Brain microvascular endothelial cell (primary cell): ENCODE measurements around the gene MALRD1.

ENCODE experiments used
- DNase-seq: peaks from one replicate; pipeline ENCODE4 v3.0.0-alpha.2; 2020
- H3K27ac ChIP-seq: fragments of 250-450 bp; sonication (Bioruptor Pico); 2 replicates; pipeline ENCODE4 v1.5.1; 2020; ENCODE audit warnings: mild to moderate bottlenecking, moderate library complexity
- H3K27me3 ChIP-seq: fragments of 250-450 bp; sonication (Bioruptor Pico); replicated peaks from 2 replicates; pipeline ENCODE4 v1.5.1; 2020; ENCODE audit warnings: mild to moderate bottlenecking
- H3K36me3 ChIP-seq: fragments of 250-450 bp; sonication (Bioruptor Pico); replicated peaks from 2 replicates; pipeline ENCODE4 v1.5.1; 2020; ENCODE audit warnings: mild to moderate bottlenecking
- H3K4me3 ChIP-seq: 2 replicates; pipeline ENCODE4 v1.5.1; 2011; ENCODE audit warnings: low read depth, mild to moderate bottlenecking, control low read depth, low read length, moderate library complexity
- CTCF ChIP-seq: IDR thresholded peaks from 2 replicates; pipeline ENCODE4 v1.5.1; 2011; ENCODE audit warnings: low read depth, mild to moderate bottlenecking, moderate library complexity, low read length, control low read depth, inconsistent platforms; ENCODE audit errors: missing control alignments
- in situ Hi-C: cut with HindIII; loops from 2 replicates; pipeline ENCODE4 v1.10.0; 2017; ENCODE audit warnings: low sequenced_read_pairs, low pct_ligation_motif_present

The MALRD1 gene

GRCh38 chr10:19518109-19518508 is 469.5 kb downstream of the MALRD1 start:
- Histone ChIP-seq H3K27ac (no peak overlapping the region), H3K36me3 (no peaks in the 10 kb centered on the region), H3K27me3 (no peaks in the 10 kb centered on the region), H3K4me3 (no peak overlapping the region)
- DNase-seq, result no peak
- no peak for TF ChIP-seq CTCF
- in situ Hi-C loops, result no loop called here

GRCh38 chr10:19518632-19519031 is 470.0 kb downstream of the MALRD1 start:
- Histone ChIP-seq H3K27me3 (no peaks in the 10 kb centered on the region), H3K4me3 (no peak overlapping the region), H3K27ac (no peak overlapping the region), H3K36me3 (no peaks in the 10 kb centered on the region)
- DNase-seq, result no peak
- no peak for TF ChIP-seq CTCF
- in situ Hi-C loops, result no loop called here

GRCh38 chr10:19531324-19531723 is 482.7 kb downstream of the MALRD1 start:
- Histone ChIP-seq H3K27me3 (no peaks in the 10 kb centered on the region), H3K4me3 (no peak overlapping the region), H3K36me3 (no peaks in the 10 kb centered on the region), H3K27ac (no peak overlapping the region)
- TF ChIP-seq CTCF, result no peak
- in situ Hi-C loops, result no loop called here
- DNase-seq, result no peak

- in situ Hi-C loops, result no loop called here
- no peak for TF ChIP-seq CTCF
- no peak overlapping the region for H3K27ac ChIP-seq
Measured at GRCh38 chr10:19532411-19532810, 483.8 kb downstream of the MALRD1 start.

GRCh38 chr10:19541299-19541698 is 492.7 kb downstream of the MALRD1 start:
- TF ChIP-seq CTCF, result no peak
- no peak overlapping the region for H3K4me3 ChIP-seq
- no peak overlapping the region for H3K27ac ChIP-seq
- in situ Hi-C loops, result no loop called here
- H3K36me3 ChIP-seq, result no peaks in the 10 kb centered on the region
- no peak for DNase-seq
- H3K27me3 ChIP-seq, result no peaks in the 10 kb centered on the region

More at GRCh38 chr10:19532411-19532810, 483.8 kb downstream of the MALRD1 start:
- H3K27me3 ChIP-seq, result no peaks in the 10 kb centered on the region
- H3K4me3 ChIP-seq, result no peak overlapping the region
- H3K36me3 ChIP-seq, result no peaks in the 10 kb centered on the region
- no peak for DNase-seq

- no peak for TF ChIP-seq CTCF
- Histone ChIP-seq H3K4me3 (no peak overlapping the region), H3K36me3 (no peaks in the 10 kb centered on the region), H3K27me3 (no peaks in the 10 kb centered on the region), H3K27ac (no peak overlapping the region)
- DNase-seq, result no peak
- in situ Hi-C loops, result no loop called here
Measured at GRCh38 chr10:19546224-19546623, 497.6 kb downstream of the MALRD1 start.
